Heart left ventricle (tissue), 16 donors: Measurements from ENCODE around the gene CIC. TPM values are rescaled to one million over a fixed set of nuclear protein-coding genes. Genes with fewer than 3 reads are reported as not detected.
A peak's percentile ranks its signal among the peaks of the same experiment; 100 is the strongest.

Source experiments
- ATAC-seq, 4 donors: fragments of 200-7000 bp; cut with Tn5 transposase; one replicate each; pipeline ENCODE4 v1.9.1; 2020 to 2022; ENCODE audit warnings: moderate library complexity in 4 of 4, mild to moderate bottlenecking in 3 of 4, moderate number of reproducible peaks in 1 of 4
- DNase-seq, 5 donors: peaks; one replicate each; pipeline ENCODE4 v3.0.0-alpha.2; 2020
- H3K27ac ChIP-seq, 12 donors: fragments of 200-600 bp; sonication (generic) in 4 of 12; one replicate each; pipeline versions ENCODE4 v1.5.0 to v1.8.0; 2016 to 2022; ENCODE audit warnings: mild to moderate bottlenecking in 2 of 12
- H3K27me3 ChIP-seq, 9 donors: fragments of 200-600 bp; sonication (generic) in 2 of 9; one replicate each; pipeline versions ENCODE4 v1.5.1 to v1.8.0; 2016 to 2022; ENCODE audit warnings: mild to moderate bottlenecking in 3 of 9
- H3K36me3 ChIP-seq, 9 donors: fragments of 200-600 bp; sonication (generic) in 2 of 9; one replicate each; pipeline versions ENCODE4 v1.5.0 to v1.8.0; 2018 to 2022; ENCODE audit warnings: mild to moderate bottlenecking in 2 of 9
- H3K4me1 ChIP-seq, 12 donors: fragments of 200-600 bp; sonication (generic) in 4 of 12; one replicate each; pipeline versions ENCODE4 v1.5.0 to v1.8.0; 2016 to 2022; ENCODE audit warnings: mild to moderate bottlenecking in 3 of 12
- H3K4me3 ChIP-seq, 12 donors: fragments of 200-600 bp; sonication (generic) in 4 of 12; one replicate each; pipeline versions ENCODE4 v1.5.0 to v1.8.0; 2017 to 2022; ENCODE audit warnings: mild to moderate bottlenecking in 9 of 12, moderate library complexity in 4 of 12
- H3K9me3 ChIP-seq, 12 donors: fragments of 200-600 bp; sonication (generic) in 4 of 12; one replicate each; pipeline versions ENCODE4 v1.5.0 to v1.8.0; 2016 to 2022; ENCODE audit warnings: mild to moderate bottlenecking in 1 of 12
- CTCF ChIP-seq, 12 donors: fragments of 200-600 bp; sonication (generic) in 4 of 12; IDR thresholded peaks; one replicate each; pipeline versions ENCODE4 v1.5.0 to v1.8.0; 2018 to 2022; ENCODE audit warnings: antibody characterized with exemption in 12 of 12, mild to moderate bottlenecking in 5 of 12
- POLR2A ChIP-seq, 2 donors: fragments of 450-650 bp; IDR thresholded peaks; one replicate each; pipeline ENCODE4 v1.6.1; 2017; ENCODE audit warnings: antibody characterized with exemption in 2 of 2, mild to moderate bottlenecking in 2 of 2, moderate library complexity in 2 of 2
- WGBS, 4 donors: extraction: QIAGEN DNeasy Blood & Tissue Kit in 2 of 4; methylation state at CpG; one replicate each; pipeline versions ENCODE4 v1.1.5 to v1.1.7; 2013 to 2018; 5-methylcytosine and 5-hydroxymethylcytosine counted together
- intact Hi-C, 10 donors: fragments of 100-400 bp; cut with DNase I; formaldehyde crosslinking; loops; one replicate each; pipeline versions ENCODE4 v1.11.1 to v1.14.2; 2022
- polyA plus RNA-seq, 2 donors: library from polyadenylated mRNA; stranded (reverse); fragments of 200-250 nt; gene quantifications; one replicate each; pipeline ENCODE4 v1.2.3, GENCODE V29; 2013
- total RNA-seq, 9 donors: library from RNA; depleted of rRNA in 2 of 9; stranded (reverse); fragments of >200 nt in 2 of 9; fragmentation: NEBNext Ultra II Directional in 3 of 9; extraction: Animal tissue kit (Norgen Biotek cat#: 25700) in 3 of 9; gene quantifications; one replicate each; pipeline versions ENCODE4 v1.1.0 to v1.2.4, GENCODE V29; 2016 to 2023
- donor health status: ischemic (EF 13 %, LVEDD 7.1; RV severe dilation, severe dysfunction).
- donor health status: healthy with polysubstance abuse.
- donor health status: DM: no; HTN: yes; CAD: no.
- donor health status: DM: no; HTN: no; CAD: no.
- donor health status: ischemic (EF 25% LVEDD 6.9; RV normal size, moderate dysfunction).
- donor health status: ischemic (EF 25% LVEDD 5.7; RV mildly dilated, moderate dysfunction).
- donor health status: healthy.
- donor health status: DM: yes; HTN: yes; CAD: no.
- donor health status: ischemic (EF 35%, LVEDD 5.7; RV mildly dilated, moderate dysfunction).
- donor health status: nonischemic (EF 11% LVEDD 7.7; RV severe dilation, severe dysfunction).
- donor health status: DM: yes; HTN: yes; CAD: no.
- donor health status: PGD.
- donor health status: ischemic (EF 29% LVEDD 5.4; RV normal size, mild dysfunction).
- donor health status: nonischemic (EF 23%, LVEDD 6.1; RV moderate dilation, normal function).

The CIC gene
- total and polyA plus RNA-seq, 11 donors = 25.5 to 54.8 (median 31.0) TPM

- no peaks in the 10 kb centered on the region for H3K27me3 ChIP-seq
- H3K36me3 ChIP-seq = peaks cover 0 to 12% (median 10%) of the 10 kb centered on the region in 9 donors
- H3K27ac ChIP-seq = peak overlapping the region; percentile 95 to 100 (median 96)
- whole genome bisulfite sequencing, 4 donors = 47 to 56% (median 52%) methylated on average over 4 of the region's 4 CpGs
- ATAC-seq = no peak
- no peak for TF ChIP-seq CTCF (IDR thresholded peaks at IDR 0.05)
- TF ChIP-seq POLR2A (IDR thresholded peaks at IDR 0.05) = no peak
- no peak for DNase-seq
- H3K4me3 ChIP-seq = peak overlapping the region in 8 of 12 donors; percentile 51 to 86 (median 64)
- no peaks in the 10 kb centered on the region for H3K9me3 ChIP-seq
- intact Hi-C loops = loop anchor here in 2 of 10 donors (1.0 to 5.0 kb wide), 3 partner anchors 14 to 41 kb away; partner anchors contain the start of genes CIC (in 1 of the 2) and GSK3A (in 1 of the 2)
- H3K4me1 ChIP-seq = peaks cover 29 to 81% (median 71%) of the 10 kb centered on the region in 12 donors
Observed at GRCh38 chr19:42282819-42283187, 13.8 kb downstream of the CIC start.

GRCh38 chr19:42283188-42284065 is 14.4 kb downstream of the CIC start:
- H3K4me1 ChIP-seq = peaks cover 23 to 75% (median 65%) of the 10 kb centered on the region in 12 donors
- intact Hi-C loops = loop anchor here in 3 of 10 donors (1.0 to 5.0 kb wide), 4 partner anchors 15 to 41 kb away; partner anchors contain the start of genes CIC (in 1 of the 3) and GSK3A (in 1 of the 3)
- peaks cover 0 to 18% (median 17%) of the 10 kb centered on the region in 9 donors for H3K36me3 ChIP-seq
- DNase-seq (peak; percentile 97 to 98 (median 98)), ATAC-seq (peak; percentile 49 to 76 (median 70))
- no peaks in the 10 kb centered on the region for H3K27me3 ChIP-seq
- TF ChIP-seq POLR2A (IDR thresholded peaks at IDR 0.05) (peak in 1 of 2 donors; percentile 46), CTCF (IDR thresholded peaks at IDR 0.05) (peak in 2 of 12 donors; percentile 11 to 13)
- no peaks in the 10 kb centered on the region for H3K9me3 ChIP-seq
- WGBS, 4 donors = 2 to 6% (median 3%) methylated on average over 21 to 70 of the region's 74 CpGs
- peak overlapping the region; percentile 95 to 100 (median 96) for H3K27ac ChIP-seq
- peak overlapping the region; percentile 21 to 86 (median 60) for H3K4me3 ChIP-seq

GRCh38 chr19:42284066-42284501 is 15.0 kb downstream of the CIC start:
- ATAC-seq (peak in 3 of 4 donors; percentile 12 to 38 (median 33)), DNase-seq (peak; percentile 87 to 91 (median 87))
- 0 to 2% (median 1%) methylated on average over 15 to 76 of the region's 76 CpGs for WGBS, 4 donors
- no peaks in the 10 kb centered on the region for H3K9me3 ChIP-seq
- intact Hi-C loops = loop anchor here in 2 of 10 donors (1.0 to 5.0 kb wide), 2 partner anchors 30 to 42 kb away; partner anchors contain the start of gene GSK3A (in 1 of the 2)
- peaks cover 18 to 69% (median 58%) of the 10 kb centered on the region in 12 donors for H3K4me1 ChIP-seq
- peaks cover 0 to 24% (median 23%) of the 10 kb centered on the region in 9 donors for H3K36me3 ChIP-seq
- TF ChIP-seq CTCF (IDR thresholded peaks at IDR 0.05) = no peak
- TF ChIP-seq POLR2A (IDR thresholded peaks at IDR 0.05) = no peak
- peak overlapping the region; percentile 58 to 100 (median 96) for H3K27ac ChIP-seq
- H3K27me3 ChIP-seq = no peaks in the 10 kb centered on the region
- peak overlapping the region in 11 of 12 donors; percentile 31 to 86 (median 65) for H3K4me3 ChIP-seq
